GM13976 (cell line): Measurements from ENCODE around the gene TMEM72.

Experiments used
- DNase-seq: peaks from one replicate; pipeline ENCODE4 v3.0.0; 2012; ENCODE audit warnings: low spot score
- CTCF ChIP-seq: IDR thresholded peaks from 2 replicates; pipeline ENCODE4 v1.5.1; 2012; ENCODE audit warnings: borderline replicate concordance, mild to moderate bottlenecking; ENCODE audit not compliant: insufficient read depth; ENCODE audit errors: extremely low read depth, missing control alignments, control extremely low read depth
- in situ Hi-C: fragments of 300-500 bp; cut with MboI; formaldehyde crosslinking; loops from one replicate; pipeline ENCODE4 v1.12.0; 2022; ENCODE audit warnings: low sequenced_read_pairs, mixed read lengths, inconsistent platforms; ENCODE audit not compliant: unreplicated experiment

TMEM72 gene

GRCh38 chr10:44944354-44944753 lies 33.2 kb downstream of the TMEM72 start:
- no peak for TF ChIP-seq CTCF
- in situ Hi-C loops: no loop called here
- no peak for DNase-seq

- DNase-seq: no peak
- no peak for TF ChIP-seq CTCF
- in situ Hi-C loops: no loop called here
Observed at GRCh38 chr10:44946205-44946604, 35.1 kb downstream of the TMEM72 start.

GRCh38 chr10:44947371-44948152 lies 36.4 kb downstream of the TMEM72 start:
- in situ Hi-C loops: no loop called here
- no peak for TF ChIP-seq CTCF
- no peak for DNase-seq

GRCh38 chr10:44948642-44949041 lies 37.5 kb downstream of the TMEM72 start:
- in situ Hi-C loops: no loop called here
- no peak for TF ChIP-seq CTCF
- DNase-seq: no peak

- no peak for TF ChIP-seq CTCF
- no peak for DNase-seq
- in situ Hi-C loops: no loop called here
Observed at GRCh38 chr10:44949127-44949802, 38.1 kb downstream of the TMEM72 start.

- no peak for TF ChIP-seq CTCF
- in situ Hi-C loops: no loop called here
- DNase-seq: no peak
Observed at GRCh38 chr10:44949915-44950314, 38.8 kb downstream of the TMEM72 start.
